K562 (cell line): Measurements from ENCODE around the gene HTRA3. TPM values are rescaled to one million over a fixed set of nuclear protein-coding genes. Genes with fewer than 3 reads are reported as not detected.

Experiments
- ATAC-seq: fragments of 200-7000 bp; cut with Tn5 transposase; 3 replicates; pipeline ENCODE4 v1.9.1; 2020; ENCODE audit warnings: moderate library complexity
- BruUV-seq: library from RNA; stranded (reverse); fragments of 400-500 nt; replicated peaks from 2 replicates; lab custom pipeline; 2021; lab: Mats Ljungman, UMichigan
- CTCF ChIA-PET: fragments of 300-600 bp; formaldehyde crosslinking; extraction: SDS; loops from one replicate; lab custom pipeline; 2021; ENCODE audit warnings: low intra/inter-chr PET ratio; lab: Yijun Ruan, JAX
- POLR2A ChIA-PET: fragments of 300-600, 350-650 bp; sonication (Branson Sonifier 250); formaldehyde crosslinking; extraction: SDS; loops from one replicate; lab custom pipeline; 2021; ENCODE audit warnings: antibody characterized with exemption, inconsistent platforms; lab: Yijun Ruan, JAX
- DNase-seq, 4 experiments: peaks; one replicate each; pipeline versions ENCODE4 v3.0.0 to v3.0.0-alpha.2; 2011 to 2018; ENCODE audit warnings: low spot score in 3 of 4, mixed read lengths in 3 of 4; ENCODE audit errors: extremely low read depth in 1 of 4
- FAIRE-seq: peaks from 2 replicates; lab custom pipeline; 2011; peaks lifted over from hg19 to GRCh38; lab: Jason Lieb, UNC
- H2AFZ ChIP-seq: 2 replicates; pipeline ENCODE4 v1.6.0; 2011; ENCODE audit warnings: low read depth, low read length, control low read depth, inconsistent platforms
- H3K27ac ChIP-seq: fragments of 200-600 bp; 3 replicates; pipeline ENCODE4 v1.8.0; 2011; ENCODE audit warnings: low read depth, mild to moderate bottlenecking, control low read depth, inconsistent platforms, low read length, moderate library complexity, mixed read lengths; ENCODE audit errors: extremely low read depth
- H3K27me3 ChIP-seq, 2 experiments: fragments of 300-600 bp in 1 of 2; 2 replicates in 1 of 2; 3 replicates in 1 of 2; pipeline versions ENCODE4 v1.6.0 to v1.8.0; 2011; ENCODE audit warnings: inconsistent platforms in 2 of 2, low read length in 2 of 2, mild to moderate bottlenecking in 1 of 2, mixed read lengths in 1 of 2, moderate library complexity in 1 of 2; ENCODE audit not compliant: control insufficient read depth in 2 of 2, insufficient read depth in 2 of 2
- H3K36me3 ChIP-seq: fragments of 300-600 bp; 3 replicates; pipeline ENCODE4 v1.8.0; 2011; ENCODE audit warnings: mild to moderate bottlenecking, low read length, inconsistent platforms; ENCODE audit not compliant: control insufficient read depth, insufficient read depth
- H3K4me1 ChIP-seq, 2 experiments: fragments of 200-600 bp in 1 of 2; replicated peaks in 1 of 2; 2 replicates in 1 of 2; 3 replicates in 1 of 2; pipeline versions ENCODE4 v1.5.1 to v1.8.0; 2011; ENCODE audit warnings: inconsistent platforms in 2 of 2, low read length in 2 of 2, mild to moderate bottlenecking in 1 of 2, mixed read lengths in 1 of 2, moderate library complexity in 1 of 2; ENCODE audit not compliant: control insufficient read depth in 2 of 2, insufficient read depth in 2 of 2
- H3K4me2 ChIP-seq: 2 replicates; pipeline ENCODE4 v1.6.1; 2011; ENCODE audit warnings: low read length, control low read depth, inconsistent platforms, mixed read lengths; ENCODE audit not compliant: insufficient read depth
- H3K4me3 ChIP-seq: fragments of 200-600 bp; sonication (generic), shearing (Covaris generic); 2 replicates; pipeline ENCODE4 v1.5.1; 2016; ENCODE audit warnings: control low read depth, inconsistent platforms
- H3K79me2 ChIP-seq: fragments of 200-600 bp; 3 replicates; pipeline ENCODE4 v1.8.0; 2011; ENCODE audit warnings: low read length, inconsistent platforms; ENCODE audit not compliant: control insufficient read depth, insufficient read depth
- H3K9ac ChIP-seq, 2 experiments: 2 replicates each; pipeline versions ENCODE4 v1.6.0 to v1.6.1; 2011; ENCODE audit warnings: low read depth in 2 of 2, low read length in 2 of 2, control low read depth in 1 of 2, inconsistent platforms in 1 of 2, mild to moderate bottlenecking in 1 of 2, mixed read lengths in 1 of 2; ENCODE audit not compliant: insufficient read depth in 1 of 2
- H3K9me1 ChIP-seq: one replicate; pipeline ENCODE4 v1.6.0; 2011; ENCODE audit warnings: inconsistent platforms, mild to moderate bottlenecking, low read length, moderate library complexity; ENCODE audit not compliant: control insufficient read depth, insufficient read depth
- H3K9me3 ChIP-seq: replicated peaks from 2 replicates; pipeline ENCODE4 v1.5.1; 2011; ENCODE audit warnings: low read depth, low read length, inconsistent platforms; ENCODE audit not compliant: control insufficient read depth, insufficient read depth
- H4K20me1 ChIP-seq: replicated peaks from 2 replicates; pipeline ENCODE4 v1.6.1; 2011; ENCODE audit warnings: low read length, inconsistent platforms, mixed read lengths; ENCODE audit not compliant: control insufficient read depth, insufficient read depth
- GTF2F1 ChIP-seq: IDR thresholded peaks from 2 replicates; pipeline ENCODE4 v1.6.1; 2011; ENCODE audit warnings: low read depth, low read length, improper control_type of control experiment
- NFIC ChIP-seq: fragments of 450-650 bp; IDR thresholded peaks from 2 replicates; pipeline ENCODE4 v1.6.1; 2017; ENCODE audit warnings: mild to moderate bottlenecking, inconsistent platforms
- NONO ChIP-seq, 2 experiments: fragments of 200-400 bp in 1 of 2; fragments of 450-650 bp in 1 of 2; formaldehyde crosslinking in 1 of 2; IDR thresholded peaks; 2 replicates each; pipeline ENCODE4 v1.6.1; 2017; ENCODE audit warnings: low read depth in 2 of 2, mild to moderate bottlenecking in 2 of 2, moderate library complexity in 2 of 2, low read length in 1 of 2
- SFPQ ChIP-seq: fragments of 200-400 bp; formaldehyde crosslinking; IDR thresholded peaks from 2 replicates; pipeline ENCODE4 v1.6.1; 2017; ENCODE audit warnings: mild to moderate bottlenecking, low read depth, low read length, moderate library complexity
- SP1 ChIP-seq: sonication (generic); formaldehyde crosslinking; IDR thresholded peaks from 2 replicates; pipeline ENCODE4 v1.8.1; 2022; ENCODE audit warnings: mild to moderate bottlenecking, missing genetic modification reagents
- SP2 ChIP-seq: IDR thresholded peaks from 2 replicates; pipeline ENCODE4 v1.6.1; 2011; ENCODE audit warnings: mild to moderate bottlenecking, low read depth, low read length, moderate library complexity; ENCODE audit not compliant: poor library complexity, severe bottlenecking; ENCODE audit errors: extremely low read depth
- STAT5B ChIP-seq: fragments of 250-450 bp; sonication (Bioruptor Pico); IDR thresholded peaks from 2 replicates; pipeline ENCODE4 v1.8.0; 2021; ENCODE audit warnings: mild to moderate bottlenecking, inconsistent platforms
- U2AF1 ChIP-seq: fragments of 200-400 bp; formaldehyde crosslinking; optimal IDR thresholded peaks from 2 replicates; pipeline ENCODE3; 2017; ENCODE audit warnings: mild to moderate bottlenecking, low read depth, low read length, moderate library complexity
- ZBTB49 ChIP-seq: sonication (generic); formaldehyde crosslinking; IDR thresholded peaks from 2 replicates; pipeline ENCODE4 v1.8.0; 2022; ENCODE audit warnings: missing genetic modification reagents, mild to moderate bottlenecking, borderline replicate concordance
- ZNF512 ChIP-seq: IDR thresholded peaks from 2 replicates; pipeline ENCODE4 v1.6.1; 2016; ENCODE audit warnings: missing genetic modification characterization, missing compliant biosample characterization
- WGBS: fragments of 100-300 bp; shearing (Covaris generic); methylation state at CpG from one replicate; pipeline ENCODE4 v1.1.6; 2016; ENCODE audit warnings: low coverage, mixed read lengths; ENCODE audit not compliant: insufficient coverage; ENCODE audit errors: missing lambda C conversion rate; 5-methylcytosine and 5-hydroxymethylcytosine counted together
- in situ Hi-C: fragments of 300-500 bp; cut with MboI; formaldehyde crosslinking; loops from 4 replicates; pipeline ENCODE4 v1.15.0; 2018; ENCODE audit warnings: inconsistent platforms, mixed read lengths
- intact Hi-C: fragments of 100-400 bp; cut with micrococcal nuclease; formaldehyde crosslinking; loops from 2 replicates; pipeline ENCODE4 v1.14.2; 2022
- polyA plus RNA-seq, 8 experiments: library from polyadenylated mRNA; depleted of rRNA in 4 of 8; stranded (reverse) in 5 of 8; unstranded in 3 of 8; fragments of >200 nt; fragmentation: Nextera tagmentation in 2 of 8; fragmentation: Illumina TruSeq in 1 of 8; extraction: Ambion mirVana in 2 of 8; extraction: Trizol in 1 of 8; gene quantifications; 2 replicates each; pipeline versions ENCODE4 v1.2.1 to v1.2.3, GENCODE V29; 2011 to 2014; ENCODE audit warnings: inconsistent platforms in 1 of 8, missing spikeins in 1 of 8
- total RNA-seq, 7 experiments: library from RNA; depleted of rRNA in 6 of 7; stranded (reverse); fragments of >200 nt in 6 of 7; fragmentation: Illumina TruSeq in 2 of 7; extraction: Trizol in 2 of 7; gene quantifications; 2 replicates each; pipeline versions ENCODE4 v1.2.1 to v1.2.3, GENCODE V29; 2011 to 2021; ENCODE audit warnings: low replicate concordance in 1 of 7
- TF ChIP-seq, protein P1 (sequence below): fragments of 450-650 bp; formaldehyde crosslinking; IDR thresholded peaks from 2 replicates; pipeline ENCODE4 v1.4.0; 2020; ENCODE audit warnings: mild to moderate bottlenecking
- TF ChIP-seq, protein P2 (sequence below): sonication (generic); formaldehyde crosslinking; IDR thresholded peaks from 2 replicates; pipeline ENCODE4 v1.8.1; 2022; ENCODE audit warnings: missing genetic modification reagents

The HTRA3 gene
- total and polyA plus RNA-seq, 9 of the 15 experiments (the other 6 are each of a cell fraction or from before 2014, with no cell fraction given) = 0.04 TPM; not detected in 8

DNA sequence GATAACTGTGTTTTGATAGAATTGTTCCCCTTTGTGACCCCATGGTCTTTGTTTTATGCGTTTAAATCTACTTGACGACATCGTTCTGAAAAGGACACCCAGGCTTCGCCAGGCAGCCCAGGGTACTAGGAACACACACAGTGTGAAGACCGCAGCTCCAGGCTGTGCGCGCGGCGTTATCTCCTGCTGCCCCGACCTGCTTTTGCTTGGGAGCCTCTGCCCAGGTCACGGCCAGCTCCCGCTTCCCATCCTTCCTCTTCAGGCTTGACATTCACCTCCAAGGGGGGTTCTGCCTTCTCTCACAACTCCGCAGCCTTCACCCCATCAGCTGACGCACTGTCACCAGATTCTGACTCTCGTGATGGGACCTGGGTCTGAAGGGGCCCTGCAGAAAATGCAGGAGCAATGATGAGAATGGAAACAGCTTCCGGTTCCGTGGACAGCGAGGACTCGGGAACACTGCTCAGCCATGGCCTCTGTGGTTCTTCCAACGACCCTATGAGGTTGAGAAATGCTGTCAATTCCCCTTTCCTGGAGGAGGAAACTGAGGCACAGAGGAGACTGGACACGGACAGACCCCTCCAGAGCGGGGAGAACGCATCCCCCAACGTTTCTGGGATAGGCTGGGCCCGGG lies 536 bp upstream of the HTRA3 start:
- in situ Hi-C loops (no loop called here), intact Hi-C loops (no loop called here)
- Histone ChIP-seq H3K27me3 (peaks cover 0 to 31% of the 10 kb centered on the region in 2 experiments; a peak in 4 of 5 replicates), H3K4me2 (no peak overlapping the region), H3K27ac (no peak overlapping the region), H3K4me3 (no peak overlapping the region), H3K9ac (no peak overlapping the region), H3K79me2 (no peaks in the 10 kb centered on the region), H3K9me1 (peaks cover 4% of the 10 kb centered on the region), H2AFZ (no peak overlapping the region), H4K20me1 (no peaks in the 10 kb centered on the region; the same call in 1 of the 2 replicates), H3K9me3 (no peaks in the 10 kb centered on the region), H3K36me3 (no peaks in the 10 kb centered on the region), H3K4me1 (peaks cover 0 to 30% of the 10 kb centered on the region in 2 experiments; a peak in 4 of 5 replicates)
- ATAC-seq = no peak
- BruUV-seq = no TSS peak
- DNase-seq = no peak
- TF ChIP-seq SFPQ = no peak
- TF ChIP-seq STAT5B (CRISPR knock-in tag) = no peak
- TF ChIP-seq SP2 = no peak
- TF ChIP-seq NONO (IDR thresholded peaks at IDR 0.05; ENCODE audit: low read depth in 2 of 2, low read length in 1 of 2) = no peak
- TF ChIP-seq SP1 (CRISPR knock-in tag) = no peak
- no peak for TF ChIP-seq GTF2F1
- no peak for TF ChIP-seq ZBTB49 (CRISPR knock-in tag)
- no peak for TF ChIP-seq NFIC
- TF ChIP-seq, protein P1, sequence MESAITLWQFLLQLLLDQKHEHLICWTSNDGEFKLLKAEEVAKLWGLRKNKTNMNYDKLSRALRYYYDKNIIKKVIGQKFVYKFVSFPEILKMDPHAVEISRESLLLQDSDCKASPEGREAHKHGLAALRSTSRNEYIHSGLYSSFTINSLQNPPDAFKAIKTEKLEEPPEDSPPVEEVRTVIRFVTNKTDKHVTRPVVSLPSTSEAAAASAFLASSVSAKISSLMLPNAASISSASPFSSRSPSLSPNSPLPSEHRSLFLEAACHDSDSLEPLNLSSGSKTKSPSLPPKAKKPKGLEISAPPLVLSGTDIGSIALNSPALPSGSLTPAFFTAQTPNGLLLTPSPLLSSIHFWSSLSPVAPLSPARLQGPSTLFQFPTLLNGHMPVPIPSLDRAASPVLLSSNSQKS = no peak
- TF ChIP-seq U2AF1 = no peak
- TF ChIP-seq, protein P2, sequence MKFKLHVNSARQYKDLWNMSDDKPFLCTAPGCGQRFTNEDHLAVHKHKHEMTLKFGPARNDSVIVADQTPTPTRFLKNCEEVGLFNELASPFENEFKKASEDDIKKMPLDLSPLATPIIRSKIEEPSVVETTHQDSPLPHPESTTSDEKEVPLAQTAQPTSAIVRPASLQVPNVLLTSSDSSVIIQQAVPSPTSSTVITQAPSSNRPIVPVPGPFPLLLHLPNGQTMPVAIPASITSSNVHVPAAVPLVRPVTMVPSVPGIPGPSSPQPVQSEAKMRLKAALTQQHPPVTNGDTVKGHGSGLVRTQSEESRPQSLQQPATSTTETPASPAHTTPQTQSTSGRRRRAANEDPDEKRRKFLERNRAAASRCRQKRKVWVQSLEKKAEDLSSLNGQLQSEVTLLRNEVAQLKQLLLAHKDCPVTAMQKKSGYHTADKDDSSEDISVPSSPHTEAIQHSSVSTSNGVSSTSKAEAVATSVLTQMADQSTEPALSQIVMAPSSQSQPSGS (CRISPR knock-in tag) = no peak
- no peak for TF ChIP-seq ZNF512
- no peak for FAIRE-seq
- ChIA-PET CTCF (no interaction called here), POLR2A (interaction anchor here (1.2 kb wide), 1 partner anchor 11 kb away, joined by 5 read pairs; no protein-coding TSS in a partner anchor)
- 34% methylated on average over 24 of the region's 25 CpGs for WGBS
